Stimulated activated CD4-positive, alpha-beta T cell treated with anti-CD3 and anti-CD28 coated beads, Interleukin-4, amount 100 ng/mL, for 24 hours (primary cell): ENCODE data around the gene KCNK5.

Experiments used
- DNase-seq: peaks from one replicate; pipeline ENCODE4 v3.0.0-alpha.2; 2020

The KCNK5 gene

GRCh38 chr6:39196673-39197091 lies 32.6 kb downstream of the KCNK5 start:
- DNase-seq = no peak

GRCh38 chr6:39195792-39196385 lies 33.4 kb downstream of the KCNK5 start:
- no peak for DNase-seq

- DNase-seq = no peak
These were observed 34.8 kb downstream of the KCNK5 start for GRCh38 chr6:39194466-39194865.

GRCh38 chr6:39193201-39193791 lies 36.0 kb downstream of the KCNK5 start:
- no peak for DNase-seq

DNA sequence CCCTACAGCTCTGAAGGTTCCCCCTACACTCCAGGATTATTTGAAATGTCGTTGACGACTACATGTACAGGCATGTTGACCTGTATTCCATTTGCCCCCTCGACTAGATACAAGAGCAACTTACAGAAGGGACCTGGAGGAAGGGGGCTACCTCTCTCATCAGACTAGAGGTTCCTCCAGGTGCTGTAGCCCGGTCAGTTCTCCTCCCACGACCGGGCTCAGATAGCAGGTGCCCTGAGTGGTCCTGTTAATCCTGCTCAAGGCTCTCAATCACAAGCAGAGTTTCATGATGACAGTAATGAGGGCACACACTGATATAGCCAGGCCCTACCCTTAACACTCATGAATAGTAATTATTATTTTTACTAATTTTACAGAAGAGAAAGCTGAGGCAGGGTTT lies 36.5 kb downstream of the KCNK5 start:
- DNase-seq = no peak

GRCh38 chr6:39191236-39191930 lies 37.9 kb downstream of the KCNK5 start:
- no peak for DNase-seq

DNA sequence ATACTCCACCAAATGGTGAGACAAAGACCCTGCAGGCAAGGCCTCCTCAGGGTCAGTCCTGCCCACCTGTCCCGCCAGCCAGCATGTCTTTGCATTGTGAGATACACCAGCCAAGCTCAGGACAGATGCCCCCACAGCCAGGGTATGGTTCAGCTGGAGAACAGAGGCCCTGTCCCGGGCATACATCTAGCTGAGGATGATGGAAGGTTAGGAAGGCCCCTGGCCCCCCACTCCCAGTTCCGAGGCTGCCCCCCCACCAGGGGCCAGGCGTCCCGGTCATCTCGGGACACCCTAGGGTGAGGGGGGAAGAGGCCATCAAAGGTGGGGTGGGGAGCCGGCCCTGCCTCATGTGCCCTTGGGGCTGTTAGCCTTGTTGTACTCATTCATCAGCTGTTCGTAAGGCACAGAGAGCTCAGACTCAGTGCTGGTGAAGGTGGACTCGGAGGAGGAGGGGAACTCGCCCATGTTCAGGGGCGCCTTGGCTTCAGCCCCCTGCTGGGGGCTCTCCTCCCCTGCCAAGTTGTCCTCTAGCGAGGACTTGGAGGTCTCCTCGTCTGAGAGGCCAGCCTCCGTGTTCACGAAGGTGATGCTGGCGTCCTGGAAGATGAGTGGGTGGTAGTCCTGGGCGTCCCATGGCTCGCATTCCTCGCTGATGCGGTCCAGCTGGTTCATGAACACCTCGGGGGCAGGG lies 38.6 kb downstream of the KCNK5 start:
- no peak for DNase-seq

- DNase-seq = no peak
These were observed 39.2 kb downstream of the KCNK5 start for GRCh38 chr6:39189915-39190544.

GRCh38 chr6:39189131-39189530 lies 40.1 kb downstream of the KCNK5 start:
- DNase-seq = no peak

- DNase-seq = no peak
These were observed 40.7 kb downstream of the KCNK5 start for GRCh38 chr6:39188571-39188970.

DNA sequence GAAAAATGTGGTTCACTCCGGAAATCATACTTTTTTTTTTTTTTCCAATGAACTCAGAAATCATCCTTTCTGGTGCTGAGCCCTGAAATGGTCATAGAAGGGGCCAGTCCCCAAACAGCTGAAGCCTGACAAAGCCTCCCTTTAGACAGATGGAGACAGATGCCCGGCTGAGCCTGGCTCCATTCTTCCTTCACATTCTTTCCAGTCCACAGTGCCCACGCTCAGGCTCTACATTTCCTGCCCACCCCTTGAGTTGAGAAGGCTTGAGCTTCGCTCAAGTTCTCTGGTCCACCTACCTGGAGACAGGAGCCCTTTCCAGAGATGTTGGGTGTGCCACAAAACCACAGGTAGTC lies 41.2 kb downstream of the KCNK5 start:
- no peak for DNase-seq

DNA sequence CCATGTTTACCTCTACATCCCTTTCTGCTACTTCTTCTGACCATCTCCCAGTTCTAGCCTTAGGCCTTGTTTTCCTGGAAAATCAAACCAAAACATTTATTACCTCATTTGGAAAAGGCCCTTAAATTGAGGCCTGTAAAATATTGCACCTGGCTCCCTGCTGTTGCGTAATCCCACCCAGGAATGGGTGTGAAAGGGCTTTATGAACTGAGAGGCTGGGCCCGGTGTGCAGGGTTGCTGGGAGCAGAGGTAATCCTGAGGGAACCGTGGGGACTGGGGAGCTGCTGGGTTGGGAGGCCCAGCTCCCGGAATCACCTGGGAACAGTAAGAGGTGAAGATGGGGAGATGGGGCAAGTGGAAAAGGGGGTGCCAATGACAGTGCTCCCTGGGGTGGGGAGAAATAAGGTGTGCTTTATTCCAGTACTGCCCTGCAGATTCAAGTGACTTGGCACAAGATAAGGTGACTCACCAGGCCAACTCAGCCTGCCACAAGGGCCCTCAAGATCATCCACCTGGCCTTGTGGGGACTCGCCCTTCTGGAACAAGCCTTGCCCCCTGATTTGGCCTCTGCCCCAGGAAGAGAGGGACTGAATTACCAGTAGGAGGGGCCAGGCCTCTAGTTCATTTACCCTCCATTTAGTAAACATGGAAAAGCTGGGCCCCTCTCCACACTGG lies 44.2 kb downstream of the KCNK5 start:
- DNase-seq = no peak

DNA sequence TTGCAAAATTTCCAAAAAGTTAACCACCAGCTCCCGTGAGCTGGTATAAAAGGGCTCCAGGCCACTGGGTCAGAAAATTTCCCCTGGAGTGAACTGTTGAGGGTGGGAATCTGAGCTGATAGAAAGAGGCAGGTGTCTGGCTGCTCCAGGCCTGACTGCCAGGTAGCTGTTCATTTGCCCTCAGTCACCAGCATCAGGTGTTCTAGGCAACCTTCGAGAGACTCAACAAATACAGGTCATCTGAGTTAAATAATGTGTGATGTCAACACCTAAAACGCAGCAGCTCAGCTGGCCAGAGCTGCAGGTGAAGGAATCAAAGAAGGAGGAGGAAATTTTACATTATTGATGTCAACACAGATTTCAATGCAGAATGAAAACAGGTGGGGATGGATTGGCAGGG lies 46.7 kb downstream of the KCNK5 start:
- DNase-seq = no peak

DNA sequence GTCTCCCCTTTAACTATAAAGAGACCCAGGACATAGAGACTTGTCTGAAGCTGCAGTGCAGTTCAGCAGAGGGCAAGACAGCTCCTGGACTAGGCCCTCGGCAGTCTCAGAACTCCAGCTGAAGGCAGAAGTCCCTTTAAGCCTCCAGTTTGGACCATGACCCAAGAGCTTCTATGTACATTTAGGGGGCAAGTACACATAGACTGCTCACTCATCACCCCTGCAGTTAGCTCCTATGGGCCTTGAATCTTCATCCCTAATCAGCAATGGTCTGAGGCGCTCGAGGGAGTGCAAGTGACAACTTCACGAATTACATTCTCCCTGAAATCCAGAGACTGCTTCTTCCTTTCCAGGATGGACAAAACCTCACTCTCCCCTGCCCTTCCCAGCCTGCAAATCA lies 47.4 kb downstream of the KCNK5 start:
- DNase-seq = no peak

- DNase-seq = no peak
These were observed 47.9 kb downstream of the KCNK5 start for GRCh38 chr6:39181333-39181732.

DNA sequence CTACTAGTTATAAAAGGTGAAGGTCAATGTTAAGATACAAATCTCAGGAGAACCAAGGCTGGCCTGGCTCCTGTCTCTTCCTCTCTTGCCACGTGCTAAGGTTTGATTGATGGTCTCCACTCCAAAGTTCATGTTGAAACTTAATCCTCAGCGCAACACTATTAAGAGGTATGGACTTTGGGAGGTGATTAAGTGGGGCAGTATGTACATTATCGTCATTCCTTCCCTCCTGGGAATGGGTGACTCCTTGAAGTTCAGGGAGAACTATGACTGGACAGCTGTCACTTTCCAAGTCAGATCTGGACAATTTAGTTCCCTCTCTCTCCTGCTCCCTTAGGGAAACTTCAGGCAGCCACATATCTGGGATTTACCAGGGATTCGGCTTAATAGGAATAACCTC lies 50.5 kb downstream of the KCNK5 start:
- DNase-seq = no peak

GRCh38 chr6:39178235-39178634 lies 51.0 kb downstream of the KCNK5 start:
- DNase-seq = no peak

- no peak for DNase-seq
These were observed 52.1 kb downstream of the KCNK5 start for GRCh38 chr6:39177130-39177529.

DNA sequence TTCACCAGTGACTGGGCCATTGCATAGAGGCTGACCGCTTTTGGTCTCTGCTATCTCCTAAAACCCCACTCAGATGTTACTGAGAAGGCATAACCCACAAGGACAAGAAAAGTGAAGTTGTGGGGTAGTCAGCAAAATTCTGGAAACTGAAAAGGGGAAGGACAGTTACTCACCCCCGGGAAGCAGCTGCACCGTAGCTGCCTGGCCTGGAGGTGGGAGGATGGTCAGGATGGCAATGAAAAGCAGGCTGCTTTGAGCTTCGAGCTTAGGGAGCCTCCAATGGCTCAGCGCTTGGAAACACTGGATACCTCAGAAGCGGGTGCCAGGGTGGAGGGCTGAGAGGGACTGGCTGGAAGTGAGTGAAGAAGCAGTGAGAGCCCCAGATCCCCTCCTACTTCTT lies 56.0 kb downstream of the KCNK5 start:
- no peak for DNase-seq

- no peak for DNase-seq
These were observed 56.9 kb downstream of the KCNK5 start for GRCh38 chr6:39172377-39172757.

GRCh38 chr6:39171489-39172376 lies 57.5 kb downstream of the KCNK5 start:
- DNase-seq = no peak

- no peak for DNase-seq
These were observed 58.4 kb downstream of the KCNK5 start for GRCh38 chr6:39170860-39171259.
